CD1c-positive myeloid dendritic cell (primary cell): ENCODE measurements around the gene TTC33.
A peak's percentile ranks its signal among the peaks of the same experiment; 100 is the strongest.
"Not testable (repeated sequence)": the region's sequence is repeated elsewhere in the genome, so short reads cannot be mapped to it uniquely, and the experiment has no call there.

Source experiments
- DNase-seq: peaks from one replicate; pipeline ENCODE4 v3.0.0-alpha.2; 2016; ENCODE audit errors: extremely low spot score

The TTC33 gene

GRCh38 chr5:40779561-40779960, 23.8 kb upstream of the TTC33 start:
- no peak for DNase-seq

- no peak for DNase-seq
These were observed 22.4 kb upstream of the TTC33 start for GRCh38 chr5:40778133-40778532.

- no peak for DNase-seq
These were observed 20.9 kb upstream of the TTC33 start for GRCh38 chr5:40776658-40776977.

- no peak for DNase-seq
These were observed 20.3 kb upstream of the TTC33 start for GRCh38 chr5:40775846-40776657.

- DNase-seq = no peak
These were observed 19.5 kb upstream of the TTC33 start for GRCh38 chr5:40775085-40775845.

GRCh38 chr5:40774623-40775022, 18.9 kb upstream of the TTC33 start:
- no peak for DNase-seq

- no peak for DNase-seq
These were observed 15.0 kb upstream of the TTC33 start for GRCh38 chr5:40770764-40771163.

GRCh38 chr5:40762705-40763104, 6.9 kb upstream of the TTC33 start:
- no peak for DNase-seq

- DNase-seq = no peak
These were observed 1.6 kb upstream of the TTC33 start for GRCh38 chr5:40757400-40757799.

- peak; percentile 68 for DNase-seq
These were observed 711 bp downstream of the TTC33 start for GRCh38 chr5:40755093-40755406.

GRCh38 chr5:40754381-40755092, 1.2 kb downstream of the TTC33 start:
- no peak for DNase-seq

- DNase-seq = no peak
These were observed 9.1 kb downstream of the TTC33 start for GRCh38 chr5:40746703-40747102.

GRCh38 chr5:40743771-40744170, 12.0 kb downstream of the TTC33 start:
- DNase-seq = no peak

GRCh38 chr5:40738502-40738901, 17.3 kb downstream of the TTC33 start:
- no peak for DNase-seq

GRCh38 chr5:40736103-40736875, 19.5 kb downstream of the TTC33 start:
- peak; percentile 74 for DNase-seq

- DNase-seq = no peak
These were observed 20.2 kb downstream of the TTC33 start for GRCh38 chr5:40735609-40736008.

- DNase-seq = no peak
These were observed 20.8 kb downstream of the TTC33 start for GRCh38 chr5:40734986-40735385.

GRCh38 chr5:40733879-40734563, 21.7 kb downstream of the TTC33 start:
- no peak for DNase-seq

GRCh38 chr5:40733434-40733833, 22.3 kb downstream of the TTC33 start:
- no peak for DNase-seq

GRCh38 chr5:40722497-40722911, 33.3 kb downstream of the TTC33 start:
- not testable (repeated sequence) for DNase-seq

GRCh38 chr5:40720069-40720468, 35.7 kb downstream of the TTC33 start:
- DNase-seq = no peak
